Liver (tissue), 9 donors: ENCODE results near the gene SNAP47. TPM values are rescaled to one million over a fixed set of nuclear protein-coding genes. Genes with fewer than 3 reads are reported as not detected.

ENCODE experiments used
- DNase-seq: peaks from one replicate; pipeline ENCODE4 v3.0.0-alpha.2; 2017; ENCODE audit warnings: low spot score
- H3K27ac ChIP-seq, 2 donors: one replicate each; pipeline ENCODE4 v1.7.0; 2013; ENCODE audit warnings: inconsistent platforms in 2 of 2, low read length in 2 of 2, control low read depth in 1 of 2, low read depth in 1 of 2, mild to moderate bottlenecking in 1 of 2
- H3K27me3 ChIP-seq, 4 donors: one replicate each; pipeline versions ENCODE4 v1.6.1 to v1.7.0; 2013; ENCODE audit warnings: low read length in 3 of 4, inconsistent platforms in 1 of 4, mild to moderate bottlenecking in 1 of 4, moderate library complexity in 1 of 4; ENCODE audit not compliant: control insufficient read depth in 4 of 4, insufficient read depth in 4 of 4
- H3K36me3 ChIP-seq, 4 donors: one replicate each; pipeline versions ENCODE4 v1.6.1 to v1.7.0; 2013; ENCODE audit warnings: low read length in 3 of 4, mild to moderate bottlenecking in 3 of 4, low read depth in 1 of 4, moderate library complexity in 1 of 4; ENCODE audit not compliant: control insufficient read depth in 4 of 4, insufficient read depth in 3 of 4
- H3K4me1 ChIP-seq, 4 donors: one replicate each; pipeline versions ENCODE4 v1.6.1 to v1.7.0; 2013; ENCODE audit warnings: low read length in 3 of 4, mild to moderate bottlenecking in 3 of 4, moderate library complexity in 1 of 4; ENCODE audit not compliant: control insufficient read depth in 4 of 4, insufficient read depth in 4 of 4
- H3K4me3 ChIP-seq, 3 donors: one replicate each; pipeline versions ENCODE4 v1.6.1 to v1.7.0; 2013; ENCODE audit warnings: low read length in 3 of 3, control low read depth in 1 of 3, low read depth in 1 of 3, mild to moderate bottlenecking in 1 of 3
- H3K9ac ChIP-seq, 2 donors: one replicate each; pipeline ENCODE4 v1.7.0; 2013; ENCODE audit warnings: low read length in 2 of 2, mild to moderate bottlenecking in 2 of 2, moderate library complexity in 2 of 2, control low read depth in 1 of 2, low read depth in 1 of 2
- H3K9me3 ChIP-seq, 4 donors: one replicate each; pipeline versions ENCODE4 v1.6.1 to v1.7.0; 2013; ENCODE audit warnings: low read length in 3 of 4; ENCODE audit not compliant: control insufficient read depth in 4 of 4
- EGR1 ChIP-seq, 2 donors: IDR thresholded peaks; 2 replicates each; pipeline ENCODE4 v1.6.1; 2016 to 2018; ENCODE audit warnings: antibody characterized with exemption in 2 of 2, low read depth in 2 of 2
- FOXA1 ChIP-seq: IDR thresholded peaks from 2 replicates; pipeline ENCODE4 v1.6.1; 2016; ENCODE audit warnings: antibody characterized with exemption
- FOXA2 ChIP-seq: IDR thresholded peaks from 2 replicates; pipeline ENCODE4 v1.6.1; 2016; ENCODE audit warnings: antibody characterized with exemption
- GABPA ChIP-seq, 2 donors: IDR thresholded peaks in 1 of 2; conservative IDR thresholded peaks in 1 of 2; 2 replicates each; pipeline ENCODE4 v1.6.1; 2016; ENCODE audit warnings: antibody characterized with exemption in 2 of 2, mild to moderate bottlenecking in 1 of 2, moderate library complexity in 1 of 2
- HNF4A ChIP-seq, 2 donors: conservative IDR thresholded peaks; 2 replicates each; pipeline ENCODE4 v1.6.1; 2016; ENCODE audit warnings: antibody characterized with exemption in 2 of 2, mild to moderate bottlenecking in 2 of 2
- HNF4G ChIP-seq: IDR thresholded peaks from 2 replicates; pipeline ENCODE4 v1.6.1; 2016; ENCODE audit warnings: antibody characterized with exemption
- JUND ChIP-seq, 2 donors: IDR thresholded peaks; 2 replicates each; pipeline ENCODE4 v1.6.1; 2016; ENCODE audit warnings: antibody characterized with exemption in 2 of 2
- NR2F2 ChIP-seq: IDR thresholded peaks from 2 replicates; pipeline ENCODE4 v1.6.1; 2016; ENCODE audit warnings: antibody characterized with exemption
- RAD21 ChIP-seq, 2 donors: IDR thresholded peaks; 2 replicates each; pipeline ENCODE4 v1.6.1; 2016; ENCODE audit warnings: antibody characterized with exemption in 2 of 2, mild to moderate bottlenecking in 2 of 2
- RXRA ChIP-seq, 2 donors: IDR thresholded peaks; 2 replicates each; pipeline ENCODE4 v1.6.1; 2017 to 2018; ENCODE audit warnings: antibody characterized with exemption in 2 of 2, mild to moderate bottlenecking in 1 of 2
- SP1 ChIP-seq: IDR thresholded peaks from 2 replicates; pipeline ENCODE4 v1.6.1; 2018; ENCODE audit warnings: antibody characterized with exemption, mild to moderate bottlenecking
- TAF1 ChIP-seq: conservative IDR thresholded peaks from 2 replicates; pipeline ENCODE4 v1.6.1; 2016; ENCODE audit warnings: antibody characterized with exemption, mild to moderate bottlenecking
- YY1 ChIP-seq: IDR thresholded peaks from 2 replicates; pipeline ENCODE4 v1.6.1; 2016; ENCODE audit warnings: antibody characterized with exemption, mild to moderate bottlenecking
- WGBS: extraction: QIAGEN DNeasy Blood & Tissue Kit; methylation state at CpG from one replicate; pipeline ENCODE4 v1.1.7; 2013; 5-methylcytosine and 5-hydroxymethylcytosine counted together
- polyA plus RNA-seq, 2 donors: library from polyadenylated mRNA; stranded (reverse) in 1 of 2; unstranded in 1 of 2; fragments of 200-250 nt in 1 of 2; fragments of >200 nt in 1 of 2; fragmentation: Nextera tagmentation in 1 of 2; extraction: Ambion mirVana in 1 of 2; gene quantifications; one replicate each; pipeline versions ENCODE4 v1.2.1 to v1.2.3, GENCODE V29; 2013 to 2015
- total RNA-seq, 2 donors: library from RNA; depleted of rRNA; stranded (reverse); fragments of >200 nt; gene quantifications; one replicate each; pipeline ENCODE4 v1.2.3, GENCODE V29; 2014
- TF ChIP-seq, protein P1 (sequence below): IDR thresholded peaks from 2 replicates; pipeline ENCODE4 v1.6.1; 2016; ENCODE audit warnings: antibody characterized with exemption, mild to moderate bottlenecking
- TF ChIP-seq, protein P2 (sequence below): fragments of 150-350 bp; IDR thresholded peaks from 2 replicates; pipeline ENCODE4 v1.5.1; 2017; ENCODE audit warnings: improper control_type of control experiment, low read depth, low read length; ENCODE audit not compliant: missing input control
- TF ChIP-seq, protein P3 (sequence below): IDR thresholded peaks from 2 replicates; pipeline ENCODE4 v1.6.1; 2016; ENCODE audit warnings: antibody characterized with exemption
- TF ChIP-seq, protein P4 (sequence below): IDR thresholded peaks from 2 replicates; pipeline ENCODE4 v1.6.1; 2016; ENCODE audit warnings: antibody characterized with exemption
- donor health status: healthy.
- donor health status: healthy.
- donor health status: healthy.
- donor health status: healthy.
- donor health status: healthy.

SNAP47 gene
- total and polyA plus RNA-seq, 4 donors: 15.3 to 23.3 (median 16.3) TPM

DNA sequence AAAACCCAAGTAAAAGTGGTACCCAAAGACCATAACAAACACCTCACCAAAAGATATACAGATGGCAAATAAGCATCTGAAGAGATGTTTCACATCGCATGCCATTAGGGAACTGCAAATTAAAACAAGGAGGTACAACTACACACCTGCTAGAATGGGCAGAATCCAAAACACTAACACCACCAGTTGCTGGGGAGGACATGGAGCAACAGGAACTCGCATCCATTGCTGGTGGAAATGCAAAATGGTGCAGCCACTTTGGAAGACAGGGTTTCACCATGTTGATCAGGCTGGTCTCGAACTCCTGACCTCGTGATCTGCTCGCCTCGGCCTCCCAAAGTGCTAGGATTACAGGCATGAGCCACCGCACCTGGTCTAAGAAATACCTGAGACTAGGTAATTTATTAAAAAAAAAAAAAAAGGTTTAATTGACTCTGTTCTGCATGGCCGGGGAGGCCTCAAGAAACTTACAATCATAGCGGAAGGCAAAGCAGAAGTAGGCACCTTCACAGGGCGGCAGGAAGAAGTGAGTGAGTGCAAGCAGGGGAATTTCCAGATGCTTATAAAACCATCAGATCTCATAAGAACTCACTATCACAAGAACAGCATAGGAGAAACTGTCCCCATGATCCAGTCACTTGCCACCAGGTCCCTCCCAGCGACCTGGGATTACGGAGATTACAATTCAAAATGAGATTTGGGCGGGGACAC lies 50.0 kb downstream of the SNAP47 start:
- no peak overlapping the region for H3K9ac ChIP-seq
- no peak overlapping the region for H3K27ac ChIP-seq
- H3K4me1 ChIP-seq: peaks cover 7 to 23% (median 16%) of the 10 kb centered on the region in 4 donors
- 86% methylated on average over 13 of the region's 13 CpGs for WGBS
- peaks cover 0 to 15% (median 2%) of the 10 kb centered on the region in 4 donors for H3K36me3 ChIP-seq
- H3K9me3 ChIP-seq: no peaks in the 10 kb centered on the region
- no peak for DNase-seq
- TF ChIP-seq EGR1 (IDR thresholded peaks at IDR 0.05; ENCODE audit: low read depth in 2 of 2) (no peak), HNF4G (no peak), YY1 (no peak), NR2F2 (no peak), FOXA1 (no peak), JUND (IDR thresholded peaks at IDR 0.05) (no peak), TAF1 (no peak), SP1 (no peak), FOXA2 (no peak), GABPA (IDR thresholded peaks at IDR 0.05 in 1 of 2, conservative IDR thresholded peaks at IDR 0.05 in 1 of 2) (no peak), HNF4A (conservative IDR thresholded peaks at IDR 0.05) (no peak), RAD21 (IDR thresholded peaks at IDR 0.05) (no peak), RXRA (IDR thresholded peaks at IDR 0.05) (no peak)
- TF ChIP-seq, protein P1, sequence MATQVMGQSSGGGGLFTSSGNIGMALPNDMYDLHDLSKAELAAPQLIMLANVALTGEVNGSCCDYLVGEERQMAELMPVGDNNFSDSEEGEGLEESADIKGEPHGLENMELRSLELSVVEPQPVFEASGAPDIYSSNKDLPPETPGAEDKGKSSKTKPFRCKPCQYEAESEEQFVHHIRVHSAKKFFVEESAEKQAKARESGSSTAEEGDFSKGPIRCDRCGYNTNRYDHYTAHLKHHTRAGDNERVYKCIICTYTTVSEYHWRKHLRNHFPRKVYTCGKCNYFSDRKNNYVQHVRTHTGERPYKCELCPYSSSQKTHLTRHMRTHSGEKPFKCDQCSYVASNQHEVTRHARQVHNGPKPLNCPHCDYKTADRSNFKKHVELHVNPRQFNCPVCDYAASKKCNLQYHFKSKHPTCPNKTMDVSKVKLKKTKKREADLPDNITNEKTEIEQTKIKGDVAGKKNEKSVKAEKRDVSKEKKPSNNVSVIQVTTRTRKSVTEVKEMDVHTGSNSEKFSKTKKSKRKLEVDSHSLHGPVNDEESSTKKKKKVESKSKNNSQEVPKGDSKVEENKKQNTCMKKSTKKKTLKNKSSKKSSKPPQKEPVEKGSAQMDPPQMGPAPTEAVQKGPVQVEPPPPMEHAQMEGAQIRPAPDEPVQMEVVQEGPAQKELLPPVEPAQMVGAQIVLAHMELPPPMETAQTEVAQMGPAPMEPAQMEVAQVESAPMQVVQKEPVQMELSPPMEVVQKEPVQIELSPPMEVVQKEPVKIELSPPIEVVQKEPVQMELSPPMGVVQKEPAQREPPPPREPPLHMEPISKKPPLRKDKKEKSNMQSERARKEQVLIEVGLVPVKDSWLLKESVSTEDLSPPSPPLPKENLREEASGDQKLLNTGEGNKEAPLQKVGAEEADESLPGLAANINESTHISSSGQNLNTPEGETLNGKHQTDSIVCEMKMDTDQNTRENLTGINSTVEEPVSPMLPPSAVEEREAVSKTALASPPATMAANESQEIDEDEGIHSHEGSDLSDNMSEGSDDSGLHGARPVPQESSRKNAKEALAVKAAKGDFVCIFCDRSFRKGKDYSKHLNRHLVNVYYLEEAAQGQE: no peak
- TF ChIP-seq, protein P2, sequence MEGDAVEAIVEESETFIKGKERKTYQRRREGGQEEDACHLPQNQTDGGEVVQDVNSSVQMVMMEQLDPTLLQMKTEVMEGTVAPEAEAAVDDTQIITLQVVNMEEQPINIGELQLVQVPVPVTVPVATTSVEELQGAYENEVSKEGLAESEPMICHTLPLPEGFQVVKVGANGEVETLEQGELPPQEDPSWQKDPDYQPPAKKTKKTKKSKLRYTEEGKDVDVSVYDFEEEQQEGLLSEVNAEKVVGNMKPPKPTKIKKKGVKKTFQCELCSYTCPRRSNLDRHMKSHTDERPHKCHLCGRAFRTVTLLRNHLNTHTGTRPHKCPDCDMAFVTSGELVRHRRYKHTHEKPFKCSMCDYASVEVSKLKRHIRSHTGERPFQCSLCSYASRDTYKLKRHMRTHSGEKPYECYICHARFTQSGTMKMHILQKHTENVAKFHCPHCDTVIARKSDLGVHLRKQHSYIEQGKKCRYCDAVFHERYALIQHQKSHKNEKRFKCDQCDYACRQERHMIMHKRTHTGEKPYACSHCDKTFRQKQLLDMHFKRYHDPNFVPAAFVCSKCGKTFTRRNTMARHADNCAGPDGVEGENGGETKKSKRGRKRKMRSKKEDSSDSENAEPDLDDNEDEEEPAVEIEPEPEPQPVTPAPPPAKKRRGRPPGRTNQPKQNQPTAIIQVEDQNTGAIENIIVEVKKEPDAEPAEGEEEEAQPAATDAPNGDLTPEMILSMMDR: no peak
- TF ChIP-seq, protein P3, sequence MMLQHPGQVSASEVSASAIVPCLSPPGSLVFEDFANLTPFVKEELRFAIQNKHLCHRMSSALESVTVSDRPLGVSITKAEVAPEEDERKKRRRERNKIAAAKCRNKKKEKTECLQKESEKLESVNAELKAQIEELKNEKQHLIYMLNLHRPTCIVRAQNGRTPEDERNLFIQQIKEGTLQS: no peak
- TF ChIP-seq, protein P4, sequence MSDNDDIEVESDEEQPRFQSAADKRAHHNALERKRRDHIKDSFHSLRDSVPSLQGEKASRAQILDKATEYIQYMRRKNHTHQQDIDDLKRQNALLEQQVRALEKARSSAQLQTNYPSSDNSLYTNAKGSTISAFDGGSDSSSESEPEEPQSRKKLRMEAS: no peak
- no peaks in the 10 kb centered on the region for H3K27me3 ChIP-seq
- no peak overlapping the region for H3K4me3 ChIP-seq
